Measurements from ENCODE around the gene NAALADL2.

DNA sequence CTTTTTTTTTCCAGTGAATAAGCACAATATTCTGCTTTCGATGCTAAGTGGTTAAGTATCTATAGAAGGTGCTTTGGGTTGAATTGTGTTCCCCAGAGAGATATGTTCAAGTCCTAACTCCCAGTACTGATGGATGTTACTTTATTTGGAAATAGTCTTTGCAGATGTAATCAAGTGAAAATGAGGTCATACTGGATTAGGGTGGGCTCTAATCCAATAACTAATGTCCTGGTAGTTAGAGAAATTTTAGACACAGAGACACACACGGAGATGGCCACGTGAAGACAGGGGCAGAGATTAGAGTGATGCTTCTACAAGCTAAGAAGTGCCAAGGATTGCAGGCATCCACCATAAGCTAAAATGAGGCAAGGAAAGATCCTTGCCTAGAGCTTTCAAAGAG lies 662.3 kb downstream of the NAALADL2 start:
- TF ChIP-seq, protein P1, sequence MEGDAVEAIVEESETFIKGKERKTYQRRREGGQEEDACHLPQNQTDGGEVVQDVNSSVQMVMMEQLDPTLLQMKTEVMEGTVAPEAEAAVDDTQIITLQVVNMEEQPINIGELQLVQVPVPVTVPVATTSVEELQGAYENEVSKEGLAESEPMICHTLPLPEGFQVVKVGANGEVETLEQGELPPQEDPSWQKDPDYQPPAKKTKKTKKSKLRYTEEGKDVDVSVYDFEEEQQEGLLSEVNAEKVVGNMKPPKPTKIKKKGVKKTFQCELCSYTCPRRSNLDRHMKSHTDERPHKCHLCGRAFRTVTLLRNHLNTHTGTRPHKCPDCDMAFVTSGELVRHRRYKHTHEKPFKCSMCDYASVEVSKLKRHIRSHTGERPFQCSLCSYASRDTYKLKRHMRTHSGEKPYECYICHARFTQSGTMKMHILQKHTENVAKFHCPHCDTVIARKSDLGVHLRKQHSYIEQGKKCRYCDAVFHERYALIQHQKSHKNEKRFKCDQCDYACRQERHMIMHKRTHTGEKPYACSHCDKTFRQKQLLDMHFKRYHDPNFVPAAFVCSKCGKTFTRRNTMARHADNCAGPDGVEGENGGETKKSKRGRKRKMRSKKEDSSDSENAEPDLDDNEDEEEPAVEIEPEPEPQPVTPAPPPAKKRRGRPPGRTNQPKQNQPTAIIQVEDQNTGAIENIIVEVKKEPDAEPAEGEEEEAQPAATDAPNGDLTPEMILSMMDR (IDR thresholded peaks at IDR 0.05), result no peak
- TF ChIP-seq POLR2AphosphoS5 (IDR thresholded peaks at IDR 0.05) (no peak), EP300 (IDR thresholded peaks at IDR 0.05) (no peak)

Measured in upper lobe of left lung (tissue), 4 donors.